HG02943 (cell line): ENCODE results near the gene DNAJA1.
A peak's percentile ranks its signal among the peaks of the same experiment; 100 is the strongest.

ENCODE experiments used
- ATAC-seq: cut with Tn5 transposase; IDR thresholded peaks from one replicate; pipeline ENCODE4 v1.9.1; 2021; ENCODE audit warnings: mild to moderate bottlenecking, low read depth, moderate library complexity; ENCODE audit not compliant: unreplicated experiment

The DNAJA1 gene

GRCh38 chr9:33025572-33026342 lies 684 bp downstream of the DNAJA1 start:
- ATAC-seq: peak; percentile 48

GRCh38 chr9:33029231-33029786 lies 4.2 kb downstream of the DNAJA1 start:
- ATAC-seq: no peak

- ATAC-seq: no peak
Measured at GRCh38 chr9:33030285-33030684, 5.2 kb downstream of the DNAJA1 start.

- ATAC-seq: no peak
Measured at GRCh38 chr9:33032292-33032691, 7.2 kb downstream of the DNAJA1 start.

GRCh38 chr9:33032865-33033264 lies 7.8 kb downstream of the DNAJA1 start:
- no peak for ATAC-seq

GRCh38 chr9:33040792-33041431 lies 15.8 kb downstream of the DNAJA1 start:
- ATAC-seq: no peak

- ATAC-seq: no peak
Measured at GRCh38 chr9:33041432-33042188, 16.5 kb downstream of the DNAJA1 start.

GRCh38 chr9:33042473-33042872 lies 17.4 kb downstream of the DNAJA1 start:
- no peak for ATAC-seq

GRCh38 chr9:33043671-33044070 lies 18.6 kb downstream of the DNAJA1 start:
- no peak for ATAC-seq

GRCh38 chr9:33044162-33044673 lies 19.1 kb downstream of the DNAJA1 start:
- peak; percentile 80 for ATAC-seq

- ATAC-seq: no peak
Measured at GRCh38 chr9:33044677-33045282, 19.7 kb downstream of the DNAJA1 start.

GRCh38 chr9:33046061-33046460 lies 21.0 kb downstream of the DNAJA1 start:
- ATAC-seq: no peak

- ATAC-seq: no peak
Measured at GRCh38 chr9:33048054-33048465, 23.0 kb downstream of the DNAJA1 start.

- peak; percentile 49 for ATAC-seq
Measured at GRCh38 chr9:33049680-33050361, 24.7 kb downstream of the DNAJA1 start.

- no peak for ATAC-seq
Measured at GRCh38 chr9:33051144-33051543, 26.1 kb downstream of the DNAJA1 start.

GRCh38 chr9:33065157-33066076 lies 40.3 kb downstream of the DNAJA1 start:
- ATAC-seq: peak; percentile 68

- ATAC-seq: no peak
Measured at GRCh38 chr9:33068991-33069390, 43.9 kb downstream of the DNAJA1 start.

- ATAC-seq: peak; percentile 99
Measured at GRCh38 chr9:33076046-33077004, 51.3 kb downstream of the DNAJA1 start, which contains the start of gene SMU1. SMU1 (minus strand) TSS chr9:33076674; CDS start chr9:33076608, 66 bp downstream.
